Nucleus accumbens (tissue), 56 donors: ENCODE data around the gene MCRIP1.
A peak's percentile ranks its signal among the peaks of the same experiment; 100 is the strongest.
"Not testable (repeated sequence)": the region's sequence is repeated elsewhere in the genome, so short reads cannot be mapped to it uniquely, and the experiment has no call there.

Experiments used
- DNase-seq, 56 donors: peaks; one replicate each; lab custom pipeline; 2025; lab: John Stamatoyannopoulos, UW

Gene MCRIP1

GRCh38 chr17:81842725-81843504, 9.8 kb upstream of the MCRIP1 start:
- no peak for DNase-seq

DNA sequence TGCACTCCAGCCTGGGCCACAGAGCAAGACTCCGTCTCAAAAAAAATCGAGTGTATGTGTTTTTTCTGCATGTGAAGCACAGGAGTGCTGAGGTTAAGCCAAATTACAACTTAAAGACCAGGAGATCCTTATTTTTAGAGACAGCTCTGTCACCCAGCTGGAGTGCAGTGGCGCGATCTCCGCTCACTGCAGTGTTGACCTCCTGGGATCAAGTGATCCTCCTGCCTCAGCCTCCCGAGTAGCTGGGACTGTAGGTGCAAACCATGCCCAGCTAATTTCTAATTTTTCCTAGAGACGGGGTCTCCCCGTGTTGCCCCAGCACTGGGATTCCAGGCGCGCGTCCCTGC, 9.3 kb upstream of the MCRIP1 start:
- DNase-seq: no peak

DNA sequence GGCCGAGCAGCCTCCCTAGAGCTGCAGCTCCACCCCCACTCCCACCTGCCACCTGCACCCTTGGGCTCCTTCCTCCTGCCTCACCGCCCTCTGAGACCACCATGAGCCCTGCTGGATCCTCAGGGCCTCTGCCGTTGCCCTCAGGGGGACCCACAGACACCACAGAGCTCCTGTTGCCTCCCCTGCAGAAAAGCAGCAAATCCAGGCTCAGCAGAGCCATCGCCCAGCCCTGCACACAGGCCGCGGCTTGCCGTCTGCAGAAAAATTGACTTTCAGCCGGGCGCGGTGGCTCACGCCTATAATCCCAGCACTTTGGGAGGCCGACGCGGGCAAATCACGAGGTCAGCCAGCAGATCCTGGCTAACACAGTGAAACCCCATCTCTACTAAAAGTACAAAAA, 8.8 kb upstream of the MCRIP1 start:
- no peak for DNase-seq

GRCh38 chr17:81840826-81841778, 8.0 kb upstream of the MCRIP1 start:
- DNase-seq: no peak

DNA sequence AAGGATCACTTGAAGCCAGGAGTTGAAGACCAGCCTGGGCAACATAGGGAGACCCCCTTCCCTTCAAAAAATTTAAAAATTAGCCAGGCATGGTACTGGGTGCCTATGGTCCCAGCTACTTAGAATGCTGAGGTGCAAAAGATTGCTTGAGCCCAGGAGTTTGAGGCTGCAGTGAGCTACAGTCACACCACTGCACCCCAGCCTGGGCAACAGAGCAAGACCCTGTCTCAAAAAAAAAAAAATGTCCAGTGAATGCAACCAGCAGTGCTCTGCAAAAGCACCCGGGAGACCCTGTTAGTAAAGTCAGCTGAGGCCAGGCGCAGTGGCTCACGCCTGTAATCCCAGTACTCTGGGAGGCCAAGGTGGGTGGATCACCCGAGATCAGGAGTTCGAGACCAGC, 7.0 kb upstream of the MCRIP1 start:
- DNase-seq: not testable (repeated sequence)

GRCh38 chr17:81839301-81839700, 6.2 kb upstream of the MCRIP1 start:
- DNase-seq: no peak

- DNase-seq: no peak
Observed at GRCh38 chr17:81838753-81839255, 5.7 kb upstream of the MCRIP1 start.

DNA sequence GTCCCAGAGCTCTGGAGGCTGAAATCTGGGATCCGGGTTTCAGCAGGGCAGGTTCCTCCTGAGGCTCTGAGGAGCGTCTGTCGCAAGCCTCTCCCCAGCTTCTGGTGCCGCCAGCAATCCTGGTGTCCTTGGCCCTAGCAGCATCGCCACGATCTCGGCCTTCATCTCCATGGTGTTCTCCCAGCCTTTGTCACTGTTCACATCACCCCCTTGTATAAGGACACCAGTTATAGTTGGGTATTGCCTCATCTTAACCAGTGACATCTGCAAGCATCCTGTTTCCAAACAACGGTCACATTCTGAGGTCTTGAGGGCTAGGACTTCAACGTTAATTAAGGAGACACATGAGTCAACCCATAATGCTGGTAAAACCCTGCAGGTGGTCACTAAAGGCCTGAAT, 4.5 kb upstream of the MCRIP1 start:
- no peak for DNase-seq

- no peak for DNase-seq
Observed at GRCh38 chr17:81834831-81835267, 1.8 kb upstream of the MCRIP1 start, which contains the start of gene PPP1R27. TSS of gene PPP1R27 (minus strand) at chr17:81835050. CDS start at chr17:81834953, 97 bp downstream.

DNA sequence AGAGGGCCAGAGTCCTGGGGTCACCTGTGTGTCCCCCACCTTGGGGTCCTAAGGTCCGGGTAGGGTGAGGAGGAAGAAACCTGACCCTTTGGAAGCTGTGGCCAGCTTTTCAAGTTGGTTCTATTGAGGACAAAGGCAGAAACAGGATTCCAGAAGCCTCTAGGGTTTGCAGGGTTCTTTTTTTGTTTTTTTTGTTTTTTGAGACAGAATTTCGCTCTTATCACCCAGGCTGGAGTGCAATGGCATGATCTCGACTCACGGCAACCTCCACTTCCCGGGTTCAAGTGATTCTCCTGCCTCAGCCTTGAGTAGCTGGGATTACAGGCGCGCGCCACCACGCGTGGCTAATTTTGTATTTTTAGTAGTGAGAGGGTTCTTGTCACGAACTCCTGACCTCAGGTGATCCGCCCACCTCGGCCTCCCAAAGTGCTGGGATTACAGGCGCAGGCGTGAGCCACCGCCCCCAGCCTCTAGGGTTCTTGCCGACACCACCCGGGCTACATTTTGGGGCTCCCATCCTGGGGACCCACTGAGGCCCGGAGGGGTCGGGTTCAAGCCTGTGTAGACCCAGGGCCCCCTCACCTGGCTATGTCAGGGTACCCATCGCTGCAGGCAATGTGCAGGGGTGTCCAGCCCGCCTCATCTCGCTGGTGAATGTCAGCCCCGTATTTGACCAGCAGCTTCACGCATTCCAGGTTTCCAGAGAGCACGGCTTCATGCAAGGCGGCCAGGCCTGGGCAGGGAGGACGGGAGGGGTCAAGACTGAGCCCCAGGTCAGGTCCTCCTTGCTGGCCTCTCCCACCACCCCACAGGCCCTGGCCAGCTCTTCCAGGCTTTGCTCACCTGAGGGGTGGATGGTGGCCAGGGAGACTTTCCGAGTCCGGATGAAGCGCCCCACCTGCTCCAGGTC, 1.1 kb upstream of the MCRIP1 start:
- peak in 1 of 56 donors; percentile 6 for DNase-seq

DNA sequence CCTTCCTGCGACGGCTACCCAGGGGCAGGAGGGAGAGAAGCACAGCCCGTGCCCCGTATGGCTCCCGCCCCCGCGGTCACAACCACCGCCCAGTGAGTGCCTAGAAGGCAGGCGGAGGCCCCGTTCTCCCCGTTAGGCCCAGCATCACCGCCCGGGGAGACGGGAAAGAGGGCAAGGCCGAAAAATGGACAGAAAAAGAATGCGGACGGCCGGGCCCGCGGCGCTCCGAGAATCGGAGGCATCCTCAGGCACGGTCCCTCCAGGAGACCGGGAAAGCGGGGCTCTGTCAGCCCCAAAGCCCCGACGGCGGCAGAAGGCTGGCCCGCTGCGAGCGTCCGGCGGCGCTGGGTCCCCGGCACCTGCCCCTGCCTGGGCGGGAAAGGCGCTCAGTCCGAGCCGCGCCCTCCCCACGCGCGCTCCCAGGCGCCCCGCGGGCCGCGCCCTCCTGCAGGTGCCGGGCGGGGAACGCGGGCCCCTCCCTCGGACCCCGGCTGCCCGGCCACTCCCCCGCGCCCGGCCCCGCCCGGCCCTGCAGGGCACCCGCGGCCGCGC, 407 bp downstream of the MCRIP1 start:
- DNase-seq: peak in 6 of 56 donors; percentile 4 to 46 (median 30)

DNA sequence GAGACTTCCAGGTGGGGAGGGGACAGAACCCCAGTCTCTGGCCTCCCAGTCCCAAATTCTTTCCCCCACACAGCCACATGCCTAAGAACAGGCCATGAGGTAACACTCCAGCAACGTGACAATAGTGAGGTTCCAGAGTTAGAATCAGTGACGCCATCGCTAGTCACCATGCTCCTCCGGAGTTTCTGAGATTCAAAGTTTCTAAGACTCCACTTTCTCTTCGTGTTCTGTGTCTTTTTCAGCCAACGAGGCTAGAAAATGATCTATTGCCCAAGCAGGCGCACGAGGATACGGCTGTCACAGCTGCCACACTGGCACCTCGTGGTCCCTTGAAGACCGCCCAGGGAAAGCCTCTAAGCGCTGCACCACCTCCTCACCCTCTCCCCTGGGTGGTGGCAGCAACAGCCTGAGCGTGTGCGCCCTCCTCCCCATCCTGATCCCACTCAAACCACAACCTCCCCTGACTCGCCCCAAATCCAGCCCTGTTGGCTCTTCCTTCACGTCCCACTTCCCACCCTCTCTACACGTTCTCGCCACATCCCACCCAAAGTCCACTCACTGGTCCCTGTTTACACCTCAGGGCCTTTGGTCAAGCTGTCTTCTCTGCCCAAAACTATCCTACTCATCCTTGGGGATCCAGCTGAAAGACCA, 1.0 kb downstream of the MCRIP1 start:
- DNase-seq: peak in 7 of 56 donors; percentile 2 to 46 (median 6)

DNA sequence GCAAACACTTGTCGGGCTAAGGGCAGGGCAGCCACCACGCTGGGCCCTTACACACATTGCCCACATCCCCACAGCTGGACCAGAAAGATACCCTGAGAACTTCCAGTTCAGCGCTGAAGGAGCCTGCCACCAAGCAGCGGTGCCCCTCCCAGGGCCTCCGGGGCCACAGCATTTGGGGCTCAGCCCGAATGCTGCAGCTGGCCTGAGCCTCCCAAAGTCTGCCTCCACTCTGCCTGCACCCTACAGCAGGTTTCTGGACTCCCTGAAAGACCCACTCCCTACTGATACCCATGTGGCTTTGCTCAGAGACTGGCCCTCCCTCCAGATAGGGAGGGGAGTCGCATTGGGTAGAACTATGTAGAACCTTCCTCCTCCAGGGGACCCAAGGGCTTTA, 1.5 kb downstream of the MCRIP1 start:
- DNase-seq: no peak

- DNase-seq: no peak
Observed at GRCh38 chr17:81829858-81830257, 3.2 kb downstream of the MCRIP1 start.

DNA sequence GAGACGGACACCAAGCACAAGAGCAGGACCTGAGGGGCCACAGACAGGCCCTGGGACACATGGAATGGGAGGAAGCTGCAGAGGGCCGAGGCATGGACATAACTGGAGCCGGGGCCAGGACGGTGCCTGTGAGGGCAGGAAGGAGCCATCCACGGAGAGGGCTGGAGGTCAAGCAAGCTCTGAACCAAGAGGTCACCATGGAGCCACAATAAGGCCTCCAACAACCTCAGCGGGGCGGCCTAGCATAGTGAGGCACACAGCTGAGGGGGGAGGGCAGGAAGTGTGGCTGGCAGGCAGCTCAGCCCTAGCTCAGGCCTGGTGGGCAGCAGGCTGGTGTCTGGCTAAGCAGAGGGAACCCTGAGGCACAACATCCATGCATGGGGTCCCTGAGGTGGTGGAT, 4.4 kb downstream of the MCRIP1 start:
- no peak for DNase-seq

- DNase-seq: no peak
Observed at GRCh38 chr17:81825841-81826466, 7.1 kb downstream of the MCRIP1 start.

GRCh38 chr17:81824595-81824994, 8.5 kb downstream of the MCRIP1 start:
- no peak for DNase-seq

DNA sequence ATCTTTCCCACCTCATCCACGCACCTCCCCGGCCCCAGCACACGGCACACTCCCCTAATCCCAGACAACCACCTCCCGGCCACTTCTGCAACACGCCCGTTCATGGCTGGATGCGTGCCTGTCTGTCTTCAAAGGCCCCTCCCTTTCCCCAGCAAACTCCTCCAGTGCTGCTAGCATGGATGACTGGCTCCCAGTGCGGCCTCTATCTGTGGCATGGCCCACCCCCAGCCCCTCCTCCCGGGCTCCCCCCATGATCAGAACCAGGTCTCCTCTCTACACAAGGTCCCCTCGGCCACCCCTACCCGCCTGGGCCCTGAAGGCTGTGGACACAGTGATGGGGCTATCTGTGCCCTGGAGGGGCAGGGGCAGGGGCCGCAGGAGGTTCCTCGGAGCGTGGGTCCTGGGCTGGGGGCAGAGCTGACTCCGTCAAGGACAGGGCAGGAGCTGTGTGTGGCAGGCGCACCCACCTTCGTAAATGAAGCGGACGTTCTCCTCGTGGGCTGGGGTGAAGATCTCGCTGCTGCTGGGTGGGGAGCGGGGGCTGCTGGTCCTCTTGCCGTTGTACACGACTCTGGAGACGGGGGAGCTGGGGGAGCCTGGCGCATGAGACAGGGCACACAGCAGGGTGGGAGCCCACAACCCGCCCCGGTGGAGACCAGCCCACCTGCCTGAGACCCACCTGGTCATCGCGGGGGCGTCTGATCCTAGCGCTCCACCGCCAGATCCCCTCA, 9.1 kb downstream of the MCRIP1 start:
- DNase-seq: no peak
